Measurements from ENCODE around the gene UNC45A.
A peak's percentile ranks its signal among the peaks of the same experiment; 100 is the strongest.

UNC45A gene

DNA sequence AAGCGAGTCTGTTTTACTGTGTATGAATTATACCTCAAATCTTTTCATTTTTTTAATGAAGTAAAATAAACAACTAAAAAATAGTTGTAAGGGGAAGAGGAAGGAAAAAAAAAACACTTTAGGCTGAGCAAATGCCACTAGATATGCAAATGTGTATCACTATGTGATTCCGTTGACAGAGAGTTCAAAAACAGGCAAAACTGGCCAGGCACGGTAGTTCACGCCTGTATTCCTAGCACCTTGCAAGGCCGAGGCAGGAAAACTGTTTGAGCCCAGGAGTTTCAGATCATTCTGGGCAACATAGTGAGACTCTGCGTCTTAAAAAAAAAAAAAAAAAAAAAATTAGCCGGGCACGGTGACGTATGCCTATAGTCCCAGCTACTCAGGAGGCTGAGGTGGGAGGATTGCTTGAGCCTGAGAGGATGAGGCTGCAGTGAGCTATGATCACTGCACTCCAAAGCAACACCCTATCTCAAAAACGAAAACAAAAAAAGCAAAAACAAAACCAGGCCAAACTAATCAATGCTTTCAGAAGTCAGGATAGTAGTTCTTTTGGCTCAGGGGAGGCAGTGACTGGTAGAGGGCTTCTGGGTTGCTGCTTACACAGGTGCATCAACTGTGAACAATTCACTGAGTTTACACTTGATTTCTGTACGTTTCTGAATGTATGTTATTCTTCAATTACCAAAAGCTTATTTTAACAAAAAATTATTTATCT, 51.9 kb downstream of the UNC45A start:
- Histone ChIP-seq H3K4me1 (ENCODE audit: low read depth, poor library complexity, severe bottlenecking) (peaks cover 33% of the 10 kb centered on the region), H2AFZ (ENCODE audit: low read depth) (no peak overlapping the region), H3K36me3 (ENCODE audit: insufficient read depth) (peaks cover 7% of the 10 kb centered on the region; the same call in 1 of the 2 replicates), H3K79me2 (ENCODE audit: insufficient read depth, low read depth) (peaks cover 77% of the 10 kb centered on the region), H4K20me1 (ENCODE audit: insufficient read depth) (peaks cover 13% of the 10 kb centered on the region; the same call in 1 of the 2 replicates), H3K9ac (no peak overlapping the region), H3K4me2 (peak overlapping the region; percentile 6; the same call in 1 of the 2 replicates), H3K27ac (no peak overlapping the region), H3K4me3 (IDR thresholded peaks at IDR 0.05; ENCODE audit: insufficient read depth, low read depth, low read length) (no peak overlapping the region), H3K27me3 (ENCODE audit: insufficient read depth, low read depth) (no peaks in the 10 kb centered on the region)
- TF ChIP-seq, protein P1, sequence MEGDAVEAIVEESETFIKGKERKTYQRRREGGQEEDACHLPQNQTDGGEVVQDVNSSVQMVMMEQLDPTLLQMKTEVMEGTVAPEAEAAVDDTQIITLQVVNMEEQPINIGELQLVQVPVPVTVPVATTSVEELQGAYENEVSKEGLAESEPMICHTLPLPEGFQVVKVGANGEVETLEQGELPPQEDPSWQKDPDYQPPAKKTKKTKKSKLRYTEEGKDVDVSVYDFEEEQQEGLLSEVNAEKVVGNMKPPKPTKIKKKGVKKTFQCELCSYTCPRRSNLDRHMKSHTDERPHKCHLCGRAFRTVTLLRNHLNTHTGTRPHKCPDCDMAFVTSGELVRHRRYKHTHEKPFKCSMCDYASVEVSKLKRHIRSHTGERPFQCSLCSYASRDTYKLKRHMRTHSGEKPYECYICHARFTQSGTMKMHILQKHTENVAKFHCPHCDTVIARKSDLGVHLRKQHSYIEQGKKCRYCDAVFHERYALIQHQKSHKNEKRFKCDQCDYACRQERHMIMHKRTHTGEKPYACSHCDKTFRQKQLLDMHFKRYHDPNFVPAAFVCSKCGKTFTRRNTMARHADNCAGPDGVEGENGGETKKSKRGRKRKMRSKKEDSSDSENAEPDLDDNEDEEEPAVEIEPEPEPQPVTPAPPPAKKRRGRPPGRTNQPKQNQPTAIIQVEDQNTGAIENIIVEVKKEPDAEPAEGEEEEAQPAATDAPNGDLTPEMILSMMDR (conservative IDR thresholded peaks at IDR 0.05; ENCODE audit: low read depth, low read length), result no peak

GRCh38 chr15:90987561-90988141, 52.6 kb downstream of the UNC45A start:
- no peak overlapping the region for H3K27ac ChIP-seq
- no peak overlapping the region for H3K4me3 ChIP-seq (IDR thresholded peaks at IDR 0.05; ENCODE audit: insufficient read depth, low read depth, low read length)
- H2AFZ ChIP-seq (ENCODE audit: low read depth), result no peak overlapping the region
- peaks cover 84% of the 10 kb centered on the region for H3K79me2 ChIP-seq (ENCODE audit: insufficient read depth, low read depth)
- TF ChIP-seq, protein P1 (conservative IDR thresholded peaks at IDR 0.05; ENCODE audit: low read depth, low read length), result no peak
- H3K36me3 ChIP-seq (ENCODE audit: insufficient read depth), result peaks cover 7% of the 10 kb centered on the region; the same call in 1 of the 2 replicates
- no peaks in the 10 kb centered on the region for H3K27me3 ChIP-seq (ENCODE audit: insufficient read depth, low read depth)
- H3K9ac ChIP-seq, result no peak overlapping the region
- peaks cover 40% of the 10 kb centered on the region for H3K4me1 ChIP-seq (ENCODE audit: low read depth, poor library complexity, severe bottlenecking)
- peaks cover 13% of the 10 kb centered on the region; the same call in 1 of the 2 replicates for H4K20me1 ChIP-seq (ENCODE audit: insufficient read depth)
- peak overlapping the region; percentile 6; the same call in 1 of the 2 replicates for H3K4me2 ChIP-seq

- H2AFZ ChIP-seq (ENCODE audit: low read depth), result no peak overlapping the region
- no peaks in the 10 kb centered on the region for H3K27me3 ChIP-seq (ENCODE audit: insufficient read depth, low read depth)
- H3K9ac ChIP-seq, result no peak overlapping the region
- H3K4me2 ChIP-seq, result peak overlapping the region; percentile 3; the same call in 1 of the 2 replicates
- peaks cover 47% of the 10 kb centered on the region for H3K4me1 ChIP-seq (ENCODE audit: low read depth, poor library complexity, severe bottlenecking)
- no peak overlapping the region for H3K27ac ChIP-seq
- H4K20me1 ChIP-seq (ENCODE audit: insufficient read depth), result peaks cover 13% of the 10 kb centered on the region; the same call in 1 of the 2 replicates
- no peak overlapping the region for H3K4me3 ChIP-seq (IDR thresholded peaks at IDR 0.05; ENCODE audit: insufficient read depth, low read depth, low read length)
- TF ChIP-seq, protein P1 (conservative IDR thresholded peaks at IDR 0.05; ENCODE audit: low read depth, low read length), result no peak
- H3K36me3 ChIP-seq (ENCODE audit: insufficient read depth), result peaks cover 4% of the 10 kb centered on the region; the same call in 1 of the 2 replicates
- H3K79me2 ChIP-seq (ENCODE audit: insufficient read depth, low read depth), result peaks cover 90% of the 10 kb centered on the region
Observed at GRCh38 chr15:90988296-90988695, 53.2 kb downstream of the UNC45A start.

- Histone ChIP-seq H3K4me1 (ENCODE audit: low read depth, poor library complexity, severe bottlenecking) (peaks cover 48% of the 10 kb centered on the region), H3K9ac (no peak overlapping the region), H3K79me2 (ENCODE audit: insufficient read depth, low read depth) (peaks cover 97% of the 10 kb centered on the region), H2AFZ (ENCODE audit: low read depth) (no peak overlapping the region), H3K27me3 (ENCODE audit: insufficient read depth, low read depth) (no peaks in the 10 kb centered on the region), H3K27ac (no peak overlapping the region), H3K4me2 (peak overlapping the region; percentile 27; the same call in 1 of the 2 replicates), H3K36me3 (ENCODE audit: insufficient read depth) (no peaks in the 10 kb centered on the region), H3K4me3 (IDR thresholded peaks at IDR 0.05; ENCODE audit: insufficient read depth, low read depth, low read length) (no peak overlapping the region), H4K20me1 (ENCODE audit: insufficient read depth) (peaks cover 13% of the 10 kb centered on the region; the same call in 1 of the 2 replicates)
- TF ChIP-seq, protein P1 (conservative IDR thresholded peaks at IDR 0.05; ENCODE audit: low read depth, low read length), result no peak
Observed at GRCh38 chr15:90989040-90989768, 54.1 kb downstream of the UNC45A start.
